Liver (tissue), 9 donors: Measurements from ENCODE around the gene BCAN. TPM values are rescaled to one million over a fixed set of nuclear protein-coding genes. Genes with fewer than 3 reads are reported as not detected.

Experiments used
- DNase-seq: peaks from one replicate; pipeline ENCODE4 v3.0.0-alpha.2; 2017; ENCODE audit warnings: low spot score
- H3K27ac ChIP-seq, 2 donors: one replicate each; pipeline ENCODE4 v1.7.0; 2013; ENCODE audit warnings: inconsistent platforms in 2 of 2, low read length in 2 of 2, control low read depth in 1 of 2, low read depth in 1 of 2, mild to moderate bottlenecking in 1 of 2
- H3K27me3 ChIP-seq, 4 donors: one replicate each; pipeline versions ENCODE4 v1.6.1 to v1.7.0; 2013; ENCODE audit warnings: low read length in 3 of 4, inconsistent platforms in 1 of 4, mild to moderate bottlenecking in 1 of 4, moderate library complexity in 1 of 4; ENCODE audit not compliant: control insufficient read depth in 4 of 4, insufficient read depth in 4 of 4
- H3K36me3 ChIP-seq, 4 donors: one replicate each; pipeline versions ENCODE4 v1.6.1 to v1.7.0; 2013; ENCODE audit warnings: low read length in 3 of 4, mild to moderate bottlenecking in 3 of 4, low read depth in 1 of 4, moderate library complexity in 1 of 4; ENCODE audit not compliant: control insufficient read depth in 4 of 4, insufficient read depth in 3 of 4
- H3K4me1 ChIP-seq, 4 donors: one replicate each; pipeline versions ENCODE4 v1.6.1 to v1.7.0; 2013; ENCODE audit warnings: low read length in 3 of 4, mild to moderate bottlenecking in 3 of 4, moderate library complexity in 1 of 4; ENCODE audit not compliant: control insufficient read depth in 4 of 4, insufficient read depth in 4 of 4
- H3K4me3 ChIP-seq, 3 donors: one replicate each; pipeline versions ENCODE4 v1.6.1 to v1.7.0; 2013; ENCODE audit warnings: low read length in 3 of 3, control low read depth in 1 of 3, low read depth in 1 of 3, mild to moderate bottlenecking in 1 of 3
- H3K9ac ChIP-seq, 2 donors: one replicate each; pipeline ENCODE4 v1.7.0; 2013; ENCODE audit warnings: low read length in 2 of 2, mild to moderate bottlenecking in 2 of 2, moderate library complexity in 2 of 2, control low read depth in 1 of 2, low read depth in 1 of 2
- H3K9me3 ChIP-seq, 4 donors: one replicate each; pipeline versions ENCODE4 v1.6.1 to v1.7.0; 2013; ENCODE audit warnings: low read length in 3 of 4; ENCODE audit not compliant: control insufficient read depth in 4 of 4
- ATF3 ChIP-seq: IDR thresholded peaks from 2 replicates; pipeline ENCODE4 v1.6.1; 2016; ENCODE audit warnings: antibody characterized with exemption
- EGR1 ChIP-seq, 2 donors: IDR thresholded peaks; 2 replicates each; pipeline ENCODE4 v1.6.1; 2016 to 2018; ENCODE audit warnings: antibody characterized with exemption in 2 of 2, low read depth in 2 of 2
- FOXA1 ChIP-seq: IDR thresholded peaks from 2 replicates; pipeline ENCODE4 v1.6.1; 2016; ENCODE audit warnings: antibody characterized with exemption
- FOXA2 ChIP-seq: IDR thresholded peaks from 2 replicates; pipeline ENCODE4 v1.6.1; 2016; ENCODE audit warnings: antibody characterized with exemption
- GABPA ChIP-seq, 2 donors: IDR thresholded peaks in 1 of 2; conservative IDR thresholded peaks in 1 of 2; 2 replicates each; pipeline ENCODE4 v1.6.1; 2016; ENCODE audit warnings: antibody characterized with exemption in 2 of 2, mild to moderate bottlenecking in 1 of 2, moderate library complexity in 1 of 2
- HNF4A ChIP-seq, 2 donors: conservative IDR thresholded peaks; 2 replicates each; pipeline ENCODE4 v1.6.1; 2016; ENCODE audit warnings: antibody characterized with exemption in 2 of 2, mild to moderate bottlenecking in 2 of 2
- HNF4G ChIP-seq: IDR thresholded peaks from 2 replicates; pipeline ENCODE4 v1.6.1; 2016; ENCODE audit warnings: antibody characterized with exemption
- JUND ChIP-seq, 2 donors: IDR thresholded peaks; 2 replicates each; pipeline ENCODE4 v1.6.1; 2016; ENCODE audit warnings: antibody characterized with exemption in 2 of 2
- NR2F2 ChIP-seq: IDR thresholded peaks from 2 replicates; pipeline ENCODE4 v1.6.1; 2016; ENCODE audit warnings: antibody characterized with exemption
- RAD21 ChIP-seq, 2 donors: IDR thresholded peaks; 2 replicates each; pipeline ENCODE4 v1.6.1; 2016; ENCODE audit warnings: antibody characterized with exemption in 2 of 2, mild to moderate bottlenecking in 2 of 2
- REST ChIP-seq: IDR thresholded peaks from 2 replicates; pipeline ENCODE4 v1.6.1; 2016; ENCODE audit warnings: antibody characterized with exemption, mild to moderate bottlenecking
- RXRA ChIP-seq, 2 donors: IDR thresholded peaks; 2 replicates each; pipeline ENCODE4 v1.6.1; 2017 to 2018; ENCODE audit warnings: antibody characterized with exemption in 2 of 2, mild to moderate bottlenecking in 1 of 2
- SP1 ChIP-seq: IDR thresholded peaks from 2 replicates; pipeline ENCODE4 v1.6.1; 2018; ENCODE audit warnings: antibody characterized with exemption, mild to moderate bottlenecking
- YY1 ChIP-seq: IDR thresholded peaks from 2 replicates; pipeline ENCODE4 v1.6.1; 2016; ENCODE audit warnings: antibody characterized with exemption, mild to moderate bottlenecking
- ZBTB33 ChIP-seq: IDR thresholded peaks from 2 replicates; pipeline ENCODE4 v1.6.1; 2016; ENCODE audit warnings: antibody characterized with exemption
- WGBS: extraction: QIAGEN DNeasy Blood & Tissue Kit; methylation state at CpG from one replicate; pipeline ENCODE4 v1.1.7; 2013; 5-methylcytosine and 5-hydroxymethylcytosine counted together
- polyA plus RNA-seq, 2 donors: library from polyadenylated mRNA; stranded (reverse) in 1 of 2; unstranded in 1 of 2; fragments of 200-250 nt in 1 of 2; fragments of >200 nt in 1 of 2; fragmentation: Nextera tagmentation in 1 of 2; extraction: Ambion mirVana in 1 of 2; gene quantifications; one replicate each; pipeline versions ENCODE4 v1.2.1 to v1.2.3, GENCODE V29; 2013 to 2015
- total RNA-seq, 2 donors: library from RNA; depleted of rRNA; stranded (reverse); fragments of >200 nt; gene quantifications; one replicate each; pipeline ENCODE4 v1.2.3, GENCODE V29; 2014
- donor health status: healthy.
- donor health status: healthy.
- donor health status: healthy.
- donor health status: healthy.
- donor health status: healthy.

Gene BCAN
- total and polyA plus RNA-seq, 4 donors = 0.02 TPM; not detected in 3

GRCh38 chr1:156671804-156672203 is 29.9 kb downstream of the BCAN start:
- Histone ChIP-seq H3K4me3 (no peak overlapping the region), H3K27me3 (no peaks in the 10 kb centered on the region), H3K4me1 (peaks cover 0 to 26% (median 0%) of the 10 kb centered on the region in 4 donors), H3K9me3 (no peaks in the 10 kb centered on the region), H3K36me3 (no peaks in the 10 kb centered on the region), H3K27ac (no peak overlapping the region), H3K9ac (no peak overlapping the region)
- no peak for DNase-seq
- TF ChIP-seq HNF4A (conservative IDR thresholded peaks at IDR 0.05) = no peak
- no peak for TF ChIP-seq YY1
- no peak for TF ChIP-seq FOXA2
- no peak for TF ChIP-seq EGR1 (IDR thresholded peaks at IDR 0.05; ENCODE audit: low read depth in 2 of 2)
- no peak for TF ChIP-seq HNF4G
- TF ChIP-seq NR2F2 = no peak
- TF ChIP-seq FOXA1 = no peak
- no peak for TF ChIP-seq ATF3
- no peak for TF ChIP-seq RAD21 (IDR thresholded peaks at IDR 0.05)
- TF ChIP-seq REST = no peak
- no peak for TF ChIP-seq JUND (IDR thresholded peaks at IDR 0.05)
- no peak for TF ChIP-seq RXRA (IDR thresholded peaks at IDR 0.05)
- no peak for TF ChIP-seq GABPA (IDR thresholded peaks at IDR 0.05 in 1 of 2, conservative IDR thresholded peaks at IDR 0.05 in 1 of 2)
- WGBS = 95% methylated on average over 2 of the region's 2 CpGs

GRCh38 chr1:156673387-156674121 is 31.6 kb downstream of the BCAN start:
- Histone ChIP-seq H3K4me3 (no peak overlapping the region), H3K4me1 (peaks cover 0 to 20% (median 5%) of the 10 kb centered on the region in 4 donors), H3K27me3 (peaks cover 0 to 6% (median 3%) of the 10 kb centered on the region in 4 donors), H3K27ac (no peak overlapping the region), H3K9me3 (no peaks in the 10 kb centered on the region), H3K36me3 (no peaks in the 10 kb centered on the region), H3K9ac (no peak overlapping the region)
- TF ChIP-seq JUND (IDR thresholded peaks at IDR 0.05) (no peak), RXRA (IDR thresholded peaks at IDR 0.05) (peak in 1 of 2 donors; percentile 36), ZBTB33 (no peak), ATF3 (no peak), SP1 (no peak), YY1 (no peak)
- 60% methylated on average over 8 of the region's 8 CpGs for WGBS
- no peak for DNase-seq
